ENCODE results near the gene HPSE2. TPM values are rescaled to one million over a fixed set of nuclear protein-coding genes. Genes with fewer than 3 reads are reported as not detected.
A peak's percentile ranks its signal among the peaks of the same experiment; 100 is the strongest.

Gene HPSE2
- total and polyA plus RNA-seq, 2 of the 8 experiments (the other 6 are each of a cell fraction or from before 2014, with no cell fraction given) = 0.41 to 0.58 TPM

GRCh38 chr10:98619446-98619845, 616.2 kb downstream of the HPSE2 start:
- H3K4ac ChIP-seq (replicated peaks; ENCODE audit: insufficient read length, low read depth, low read length) = no peak overlapping the region
- no peak overlapping the region for H3K4me2 ChIP-seq (ENCODE audit: insufficient read depth in 1 of 2, low read depth in 2 of 2, low read length in 2 of 2)
- no peak overlapping the region for H2AK5ac ChIP-seq (ENCODE audit: low read depth, low read length)
- H2BK5ac ChIP-seq (ENCODE audit: low read depth, low read length) = no peak overlapping the region
- H3K18ac ChIP-seq (ENCODE audit: extremely low read depth, low read length) = no peak overlapping the region
- WGBS, 2 experiments (ENCODE audit: extremely low coverage in 1 of 2, insufficient coverage in 1 of 2, insufficient read length in 1 of 2, insufficient replicate concordance in 2 of 2, low coverage in 1 of 2, low lambda C conversion rate in 2 of 2, missing lambda C conversion rate in 1 of 2) = 87% methylated on average over 1 of the region's 1 CpG; no CpG with 5 or more reads in 1 of the 2 experiments
- H3K27me3 ChIP-seq (replicated peaks in 1 of 4; ENCODE audit: control insufficient read depth in 3 of 4, extremely low read depth in 1 of 4, insufficient read depth in 3 of 4, low read length in 3 of 4) = no peaks in the 10 kb centered on the region
- H2BK15ac ChIP-seq (ENCODE audit: low read length) = no peak overlapping the region
- H3K4me3 ChIP-seq (ENCODE audit: extremely low read depth in 1 of 4, insufficient read depth in 2 of 4, low read depth in 3 of 4, low read length in 4 of 4) = no peak overlapping the region
- H4K5ac ChIP-seq (ENCODE audit: insufficient read length, low read depth, low read length) = no peak overlapping the region
- no peaks in the 10 kb centered on the region for H3K36me3 ChIP-seq (ENCODE audit: control insufficient read depth in 2 of 4, insufficient read depth in 4 of 4, low read length in 3 of 4)
- no peak for FAIRE-seq
- no peaks in the 10 kb centered on the region for H3K23me2 ChIP-seq (ENCODE audit: low read depth, low read length)
- no peaks in the 10 kb centered on the region for H3K9me3 ChIP-seq (ENCODE audit: insufficient read depth in 2 of 2, low read depth in 1 of 2, low read length in 1 of 2)
- peak overlapping the region; percentile 60; the same call in 1 of the 2 replicates for H2BK12ac ChIP-seq (ENCODE audit: low read depth, low read length)
- no peak overlapping the region for H4K91ac ChIP-seq (replicated peaks; ENCODE audit: insufficient read length, low read length)
- ChIA-PET POLR2A (ENCODE audit: partially characterized antibody) (no interaction called here), CTCF (ENCODE audit: partially characterized antibody) (no interaction called here)
- H3K56ac ChIP-seq (replicated peaks; ENCODE audit: insufficient read length, low read depth, low read length) = no peak overlapping the region
- H3K79me2 ChIP-seq (ENCODE audit: control insufficient read depth in 1 of 2, insufficient read depth in 2 of 2, low read length in 2 of 2) = no peaks in the 10 kb centered on the region
- no peak overlapping the region for H3K23ac ChIP-seq (ENCODE audit: insufficient read length)
- no peak overlapping the region for H3K9ac ChIP-seq (replicated peaks in 1 of 4; ENCODE audit: extremely low read depth in 1 of 4, low read depth in 3 of 4, low read length in 3 of 4)
- no peak for DNase-seq (ENCODE audit: low read depth in 1 of 2, low spot score in 2 of 2)
- peak overlapping the region; percentile 68 for H2BK120ac ChIP-seq (replicated peaks; ENCODE audit: low read depth, low read length)
- peak overlapping the region; percentile 36; the same call in 1 of the 2 replicates for H2BK20ac ChIP-seq (ENCODE audit: low read length)
- no peak overlapping the region for H2AFZ ChIP-seq (ENCODE audit: low read length)
- H3K4me1 ChIP-seq (replicated peaks in 1 of 4; ENCODE audit: control insufficient read depth in 3 of 4, insufficient read depth in 4 of 4, low read length in 3 of 4) = peaks cover 0 to 15% (median 9%) of the 10 kb centered on the region in 4 experiments; a peak in 4 of 7 replicates
- H3K79me1 ChIP-seq (ENCODE audit: low read depth, low read length) = no peaks in the 10 kb centered on the region
- TF ChIP-seq BACH1 (IDR thresholded peaks at IDR 0.05; ENCODE audit: low read length) (no peak), ZNF274 (IDR thresholded peaks at IDR 0.05; ENCODE audit: borderline replicate concordance, extremely low read depth, low read length) (no peak), NANOG (IDR thresholded peaks at IDR 0.05; ENCODE audit: insufficient read depth, low read depth, low read length, poor library complexity, severe bottlenecking) (no peak), CEBPB (IDR thresholded peaks at IDR 0.05; ENCODE audit: low read depth, low read length) (no peak), RBBP5 (IDR thresholded peaks at IDR 0.05; ENCODE audit: borderline replicate concordance, low read depth, low read length) (no peak), MAX (IDR thresholded peaks at IDR 0.05) (no peak), CTBP2 (IDR thresholded peaks at IDR 0.05; ENCODE audit: borderline replicate concordance, insufficient read depth, insufficient read length, low read length) (no peak), RNF2 (IDR thresholded peaks at IDR 0.05; ENCODE audit: borderline replicate concordance, low read depth, low read length, missing control alignments, poor library complexity, severe bottlenecking) (no peak), SP1 (IDR thresholded peaks at IDR 0.05; ENCODE audit: low read depth, low read length) (no peak)
- H4K20me1 ChIP-seq (replicated peaks in 1 of 2; ENCODE audit: control insufficient read depth in 1 of 2, insufficient read depth in 2 of 2, low read length in 2 of 2) = no peaks in the 10 kb centered on the region
- H3K27ac ChIP-seq (ENCODE audit: low read depth, low read length) = no peak overlapping the region
- H4K8ac ChIP-seq (ENCODE audit: extremely low read depth, insufficient read depth, low read length) = no peak overlapping the region
- H3K14ac ChIP-seq (ENCODE audit: insufficient read length) = no peak overlapping the region

All from H1 (cell line).